Prostate gland (tissue), 2 donors: Measurements from ENCODE around the gene HDLBP.

ENCODE experiments used
- CTCF ChIP-seq, 4 experiments: fragments of 200-600 bp in 2 of 4; fragments of 450-650 bp in 2 of 4; sonication (generic) in 2 of 4; IDR thresholded peaks; 1 replicate in 3 of 4; 2 replicates in 1 of 4; pipeline ENCODE4 v1.5.1; 2016 to 2019; ENCODE audit warnings: antibody characterized with exemption in 4 of 4, mild to moderate bottlenecking in 2 of 4, moderate library complexity in 2 of 4
- POLR2A ChIP-seq: fragments of 450-650 bp; IDR thresholded peaks from one replicate; pipeline ENCODE4 v1.6.1; 2016; ENCODE audit warnings: antibody characterized with exemption, mild to moderate bottlenecking
- POLR2AphosphoS5 ChIP-seq: sonication (generic); formaldehyde crosslinking; IDR thresholded peaks from one replicate; pipeline ENCODE4 v1.6.1; 2017; ENCODE audit warnings: antibody characterized with exemption

DNA sequence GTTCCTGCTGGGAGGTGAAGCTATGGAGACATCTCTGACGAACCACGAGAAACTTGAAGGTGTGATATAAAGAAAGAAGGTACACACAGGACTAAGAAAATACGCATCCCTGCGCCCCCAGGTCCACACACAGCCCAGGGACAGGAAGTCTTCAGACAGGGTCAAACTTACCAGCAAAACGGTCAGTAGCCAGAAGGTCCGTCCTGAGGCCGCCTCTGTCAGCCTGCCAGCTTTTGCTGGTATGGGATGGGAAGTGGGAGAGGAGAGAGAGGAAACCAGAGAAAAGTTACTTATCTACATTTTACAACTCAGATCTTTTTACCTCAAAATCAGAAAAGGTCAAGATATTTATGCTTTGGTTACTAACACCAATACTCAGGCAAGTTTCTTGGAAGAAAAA, 47.2 kb downstream of the HDLBP start:
- TF ChIP-seq POLR2A (no peak), POLR2AphosphoS5 (no peak), CTCF (IDR thresholded peaks at IDR 0.05) (no peak)
